Natural killer cell treated with Interleukin-12 subunit alpha and Interleukin-12 subunit beta and Interleukin-15 and Interleukin-18, amount 100 ng/mL, for 72 hours (primary cell): ENCODE results near the gene SIMC1. TPM values are rescaled to one million over a fixed set of nuclear protein-coding genes. Genes with fewer than 3 reads are reported as not detected.

Experiments used
- ATAC-seq, 2 donors: fragments of 150-1000 bp; cut with Tn5 transposase in 1 of 2; sonication (Bioruptor Pico), chemical (Tn5 transposase) in 1 of 2; 2 replicates each; pipeline ENCODE4 v1.10.0; 2021
- DNase-seq: peaks from one replicate; pipeline ENCODE4 v3.0.0; 2022; ENCODE audit warnings: low spot score
- H3K27ac Mint-ChIP-seq, 2 donors: 1 replicate in 1 of 2; 2 replicates in 1 of 2; pipeline ENCODE4 v1.8.0; 2022; ENCODE audit warnings: mixed read lengths in 2 of 2, mild to moderate bottlenecking in 1 of 2, moderate library complexity in 1 of 2
- H3K27me3 Mint-ChIP-seq, 2 donors: 1 replicate in 1 of 2; 2 replicates in 1 of 2; pipeline ENCODE4 v1.8.0; 2022; ENCODE audit warnings: mixed read lengths in 2 of 2
- H3K36me3 Mint-ChIP-seq: one replicate; pipeline ENCODE4 v1.8.0; 2022; ENCODE audit warnings: mixed read lengths
- H3K4me1 Mint-ChIP-seq, 2 donors: 1 replicate in 1 of 2; 2 replicates in 1 of 2; pipeline ENCODE4 v1.8.0; 2022; ENCODE audit warnings: low read depth in 2 of 2, mixed read lengths in 2 of 2, mild to moderate bottlenecking in 1 of 2
- H3K4me3 Mint-ChIP-seq: one replicate; pipeline ENCODE4 v1.8.0; 2022; ENCODE audit warnings: mixed read lengths
- H3K9me3 Mint-ChIP-seq: 2 replicates; pipeline ENCODE4 v1.8.0; 2022; ENCODE audit warnings: mixed read lengths
- total RNA-seq, 2 donors: library from RNA; stranded (reverse); gene quantifications; one replicate each; pipeline ENCODE4 v1.2.3, GENCODE V29; 2022

SIMC1 gene
- total RNA-seq, 2 donors from 2014 or later, result 16.5 to 39.6 TPM

DNA sequence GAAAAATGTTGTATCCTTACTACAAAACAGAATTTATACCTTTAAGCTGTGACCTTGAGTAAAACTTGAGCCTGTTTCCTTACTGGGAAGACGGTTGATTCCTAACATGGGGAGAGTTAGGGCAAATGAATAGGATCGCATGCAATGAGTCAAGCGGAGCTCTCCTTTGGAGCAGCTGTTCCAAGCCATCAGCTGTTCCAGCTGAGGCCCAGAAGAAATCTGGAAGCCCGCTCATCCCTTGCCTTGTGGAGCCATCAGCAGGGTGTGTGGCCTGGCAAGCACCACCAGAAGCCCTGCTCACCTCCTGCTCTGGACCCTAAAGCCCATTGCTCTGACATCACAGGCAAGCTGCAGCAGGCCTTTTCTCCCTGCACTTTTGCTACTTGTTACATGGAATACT, 115.3 kb downstream of the SIMC1 start:
- H3K9me3 Mint-ChIP-seq, result no peaks in the 10 kb centered on the region
- ATAC-seq (no peak), DNase-seq (no peak)
- peaks cover 32% of the 10 kb centered on the region for H3K36me3 Mint-ChIP-seq
- no peak overlapping the region for H3K4me3 Mint-ChIP-seq
- H3K4me1 Mint-ChIP-seq, result peaks cover 34 to 43% of the 10 kb centered on the region in 2 donors
- no peak overlapping the region for H3K27ac Mint-ChIP-seq
- H3K27me3 Mint-ChIP-seq, result no peaks in the 10 kb centered on the region

- no peak for DNase-seq
- ATAC-seq, result no peak
- peaks cover 36 to 40% of the 10 kb centered on the region in 2 donors for H3K4me1 Mint-ChIP-seq
- H3K27ac Mint-ChIP-seq, result no peak overlapping the region
- H3K36me3 Mint-ChIP-seq, result peaks cover 20% of the 10 kb centered on the region
- no peaks in the 10 kb centered on the region for H3K27me3 Mint-ChIP-seq
- no peak overlapping the region for H3K4me3 Mint-ChIP-seq
- H3K9me3 Mint-ChIP-seq, result no peaks in the 10 kb centered on the region
These were observed 117.4 kb downstream of the SIMC1 start for GRCh38 chr5:176355400-176356178.

DNA sequence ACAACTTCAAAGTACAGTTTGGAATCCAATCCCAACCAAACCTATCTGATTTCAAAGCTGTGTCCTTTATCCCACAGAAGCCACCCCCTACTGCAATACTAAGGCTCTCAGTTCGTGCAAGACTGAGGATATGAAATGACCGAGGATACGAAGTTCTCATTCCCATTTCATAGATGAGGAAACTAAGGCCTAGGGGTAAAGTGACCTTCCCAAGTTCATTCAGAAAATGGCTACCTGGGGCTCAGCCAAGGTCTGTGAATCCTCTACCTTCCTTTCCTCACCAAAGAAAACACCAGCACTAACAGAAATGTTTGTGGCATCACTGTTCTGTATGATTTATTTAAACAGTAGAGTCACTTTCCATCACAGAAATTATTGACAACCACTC, 117.9 kb downstream of the SIMC1 start:
- Mint-ChIP-seq H3K36me3 (peaks cover 20% of the 10 kb centered on the region), H3K27ac (no peak overlapping the region), H3K4me1 (peaks cover 36 to 37% of the 10 kb centered on the region in 2 donors)

GRCh38 chr5:176359658-176360057, 121.4 kb downstream of the SIMC1 start:
- Mint-ChIP-seq H3K27ac (peak overlapping the region; percentile 41 to 43), H3K27me3 (no peaks in the 10 kb centered on the region)

More for the DNA sequence above, 117.9 kb downstream of the SIMC1 start:
- DNase-seq, result no peak
- no peak for ATAC-seq
- H3K27me3 Mint-ChIP-seq, result no peaks in the 10 kb centered on the region
- H3K4me3 Mint-ChIP-seq, result no peak overlapping the region
- no peaks in the 10 kb centered on the region for H3K9me3 Mint-ChIP-seq

GRCh38 chr5:176360894-176361436, 122.7 kb downstream of the SIMC1 start:
- Mint-ChIP-seq H3K27me3 (no peaks in the 10 kb centered on the region), H3K4me3 (peak overlapping the region; percentile 90), H3K27ac (peak overlapping the region; percentile 70 to 90), H3K36me3 (peaks cover 10% of the 10 kb centered on the region), H3K9me3 (no peaks in the 10 kb centered on the region), H3K4me1 (peaks cover 24 to 32% of the 10 kb centered on the region in 2 donors)
- no peak for DNase-seq
- ATAC-seq, result no peak

More at GRCh38 chr5:176359658-176360057, 121.4 kb downstream of the SIMC1 start:
- DNase-seq, result no peak
- Mint-ChIP-seq H3K4me3 (peak overlapping the region; percentile 90), H3K4me1 (peaks cover 27 to 36% of the 10 kb centered on the region in 2 donors), H3K36me3 (peaks cover 14% of the 10 kb centered on the region), H3K9me3 (no peaks in the 10 kb centered on the region)
- ATAC-seq, result no peak

- Mint-ChIP-seq H3K27me3 (no peaks in the 10 kb centered on the region), H3K36me3 (peaks cover 10% of the 10 kb centered on the region), H3K9me3 (no peaks in the 10 kb centered on the region), H3K4me3 (peak within 1 kb of the TSS; percentile 90), H3K4me1 (peaks cover 26 to 32% of the 10 kb centered on the region in 2 donors), H3K27ac (peak within 1 kb of the TSS; percentile 70 to 90)
- ATAC-seq, result peak; percentile 93 to 95
- peak; percentile 96 for DNase-seq
These were observed 123.4 kb downstream of the SIMC1 start, which contains the start of gene KIAA1191 for GRCh38 chr5:176361437-176362232. TSS of gene KIAA1191 (minus strand) at chr5:176361764. CDS start at chr5:176359508, 2,256 bp downstream.

DNA sequence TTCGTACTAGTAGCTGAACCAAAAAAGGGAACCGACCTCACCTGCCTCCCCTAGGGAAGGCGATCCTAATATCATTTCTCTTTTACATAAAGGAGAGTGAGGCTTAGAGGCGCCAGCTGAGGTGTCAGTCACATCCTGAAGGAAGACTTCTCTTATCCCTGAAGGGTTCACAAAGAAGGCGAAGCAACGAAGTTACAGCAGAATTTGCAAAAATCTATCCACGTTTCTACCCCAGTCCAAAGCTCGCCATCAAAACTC, 123.9 kb downstream of the SIMC1 start:
- Mint-ChIP-seq H3K9me3 (no peaks in the 10 kb centered on the region), H3K27ac (peak overlapping the region; percentile 70 to 90), H3K4me3 (peak overlapping the region; percentile 90), H3K36me3 (peaks cover 9% of the 10 kb centered on the region), H3K4me1 (peaks cover 27 to 32% of the 10 kb centered on the region in 2 donors), H3K27me3 (no peaks in the 10 kb centered on the region)
- DNase-seq, result no peak
- no peak for ATAC-seq

DNA sequence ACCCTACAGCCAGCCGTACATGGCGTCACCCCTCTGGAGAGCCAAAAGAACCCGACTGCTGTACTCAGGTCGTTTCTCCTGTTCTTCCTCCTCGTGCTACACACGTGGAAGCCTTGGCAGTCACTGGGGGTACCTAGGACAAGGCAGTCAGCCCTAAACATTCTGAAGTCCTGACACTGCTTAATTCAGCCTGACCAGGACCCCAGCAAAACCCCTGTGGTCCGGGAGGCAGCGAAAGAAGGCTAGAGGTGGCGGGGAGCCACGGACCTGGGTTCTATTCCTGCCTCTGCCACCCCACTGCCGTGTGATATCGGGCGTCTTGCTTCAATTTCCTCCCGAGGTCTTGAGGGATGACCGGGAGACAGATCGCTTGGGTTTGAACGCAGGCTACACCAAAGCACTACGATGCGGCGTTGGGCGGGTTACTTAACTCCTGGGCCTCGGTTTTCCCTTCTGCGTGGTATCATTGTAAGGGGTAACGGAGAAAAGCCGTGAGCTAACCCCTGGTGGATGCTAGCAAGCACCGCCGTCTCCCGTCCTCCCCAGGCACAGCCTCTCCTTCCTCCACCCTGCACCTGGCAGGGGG, 126.6 kb downstream of the SIMC1 start:
- no peak for DNase-seq
- H3K27ac Mint-ChIP-seq, result peak overlapping the region; percentile 57 to 60
- peak overlapping the region; percentile 64 for H3K4me3 Mint-ChIP-seq
- peaks cover 4% of the 10 kb centered on the region for H3K36me3 Mint-ChIP-seq
- H3K9me3 Mint-ChIP-seq, result no peaks in the 10 kb centered on the region
- peaks cover 18 to 22% of the 10 kb centered on the region in 2 donors for H3K4me1 Mint-ChIP-seq
- no peak for ATAC-seq
- no peaks in the 10 kb centered on the region for H3K27me3 Mint-ChIP-seq

DNA sequence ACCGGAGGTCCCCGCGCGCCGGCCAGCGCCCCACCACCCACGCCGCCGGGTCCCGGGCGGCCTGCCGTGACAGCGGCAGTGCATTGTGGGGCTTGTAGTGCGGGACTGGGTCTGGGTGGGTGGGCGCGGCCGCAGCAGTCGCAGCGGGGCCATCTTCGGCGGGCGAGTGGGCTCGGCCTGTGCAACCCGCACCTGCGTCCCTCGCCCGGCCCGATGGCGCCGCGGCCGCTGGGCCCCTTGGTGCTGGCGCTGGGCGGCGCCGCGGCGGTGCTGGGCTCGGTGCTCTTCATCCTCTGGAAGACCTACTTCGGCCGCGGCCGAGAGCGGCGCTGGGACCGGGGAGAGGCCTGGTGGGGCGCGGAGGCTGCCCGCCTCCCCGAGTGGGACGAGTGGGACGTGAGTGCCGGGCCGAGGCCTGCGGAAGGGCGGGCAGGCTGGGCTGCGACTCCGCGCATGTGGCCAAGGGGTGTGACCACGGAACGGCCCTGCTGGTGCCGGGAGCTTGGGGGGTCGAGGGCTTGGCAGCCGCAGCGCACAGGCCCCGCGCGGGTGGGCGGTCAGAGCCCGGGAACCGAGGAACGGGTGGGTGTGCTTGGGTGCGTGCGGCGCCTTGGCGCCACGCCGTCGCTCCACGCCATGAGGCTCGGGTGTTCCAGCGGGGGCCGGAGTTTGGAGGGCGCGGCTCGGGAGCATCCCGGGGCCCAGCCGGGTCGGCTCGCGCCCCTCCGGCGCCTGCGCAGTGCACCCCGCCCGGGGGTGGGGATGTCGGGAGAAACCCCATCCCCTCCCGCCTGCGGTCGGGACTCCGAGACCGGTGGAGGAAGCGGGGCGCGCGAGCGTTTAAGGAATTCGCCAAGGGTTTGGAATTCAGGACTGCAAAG, 127.4 kb downstream of the SIMC1 start, which contains the start of gene ARL10:
Gene ARL10 (plus strand): TSS at position 137 of the 881 bp plus-strand sequence. CDS start 77 bp downstream, at position 214.
- Mint-ChIP-seq H3K27me3 (no peaks in the 10 kb centered on the region), H3K36me3 (peaks cover 4% of the 10 kb centered on the region), H3K9me3 (no peaks in the 10 kb centered on the region), H3K4me3 (peak within 1 kb of the TSS; percentile 64), H3K4me1 (peaks cover 17 to 21% of the 10 kb centered on the region in 2 donors), H3K27ac (peak within 1 kb of the TSS; percentile 57 to 80)
- DNase-seq, result peak; percentile 84
- peak; percentile 56 to 63 for ATAC-seq

GRCh38 chr5:176366232-176366894, 128.1 kb downstream of the SIMC1 start:
- Mint-ChIP-seq H3K27me3 (no peaks in the 10 kb centered on the region), H3K9me3 (no peaks in the 10 kb centered on the region), H3K4me1 (peaks cover 17 to 21% of the 10 kb centered on the region in 2 donors), H3K36me3 (peaks cover 4% of the 10 kb centered on the region), H3K4me3 (peak overlapping the region; percentile 56), H3K27ac (peak overlapping the region; percentile 15 to 80)
- DNase-seq (no peak), ATAC-seq (no peak)

DNA sequence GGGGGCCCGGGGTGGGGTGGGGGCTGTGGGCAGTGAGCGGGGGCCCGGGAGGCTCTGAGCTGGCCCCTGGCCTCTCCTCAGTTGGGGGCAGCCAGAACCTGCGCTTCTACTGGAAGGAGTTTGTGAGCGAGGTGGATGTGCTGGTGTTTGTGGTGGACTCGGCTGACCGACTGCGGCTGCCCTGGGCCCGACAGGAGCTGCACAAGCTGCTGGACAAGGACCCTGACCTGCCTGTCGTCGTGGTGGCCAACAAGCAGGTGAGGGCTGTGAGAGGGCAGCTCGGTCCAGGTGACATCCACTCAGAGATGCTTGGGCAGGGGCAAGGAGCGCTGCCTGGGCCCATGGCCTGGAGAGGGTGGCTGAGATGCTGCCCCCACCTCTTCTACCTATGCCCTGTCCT, 130.5 kb downstream of the SIMC1 start:
- no peaks in the 10 kb centered on the region for H3K9me3 Mint-ChIP-seq
- H3K27ac Mint-ChIP-seq, result no peak overlapping the region
- DNase-seq, result no peak
- ATAC-seq, result no peak
- H3K27me3 Mint-ChIP-seq, result no peaks in the 10 kb centered on the region
- H3K4me3 Mint-ChIP-seq, result no peak overlapping the region
- peaks cover 9 to 10% of the 10 kb centered on the region in 2 donors for H3K4me1 Mint-ChIP-seq
- peaks cover 4% of the 10 kb centered on the region for H3K36me3 Mint-ChIP-seq

DNA sequence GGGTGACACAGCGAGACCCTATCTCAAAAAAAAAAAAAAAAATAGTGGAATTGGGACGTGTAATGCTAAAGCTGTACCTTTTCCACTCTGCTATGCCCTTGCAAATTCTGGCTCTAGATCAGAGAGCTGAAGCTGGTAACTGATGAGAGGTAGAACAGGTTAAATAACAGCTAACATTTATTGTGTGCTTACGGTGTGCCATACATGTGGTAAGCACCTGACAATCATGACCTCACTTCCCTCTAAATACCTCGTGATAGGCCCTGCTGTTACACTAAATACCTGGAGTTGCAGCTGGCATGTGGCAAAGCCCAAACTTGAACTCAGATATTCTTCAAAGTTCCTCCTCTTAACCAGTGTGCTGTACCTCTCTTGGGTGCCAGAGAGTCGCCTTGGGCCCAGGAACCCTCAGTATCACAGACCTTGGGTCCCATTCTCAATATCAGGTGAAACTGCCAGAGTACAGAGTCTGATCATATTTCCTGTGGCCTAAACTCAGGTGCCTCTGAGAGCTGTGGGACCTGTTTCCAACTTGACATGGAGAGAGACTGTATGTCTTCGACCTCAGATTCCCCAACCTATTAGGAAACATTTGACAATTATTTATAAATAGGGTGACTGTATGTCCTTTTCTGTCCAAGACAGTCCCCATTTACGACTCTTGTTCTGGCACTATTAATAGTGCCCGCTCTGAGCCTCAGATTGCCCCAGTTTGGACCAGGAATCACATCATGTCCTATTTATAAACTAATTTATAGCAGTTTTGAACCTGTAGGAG, 131.9 kb downstream of the SIMC1 start:
- Mint-ChIP-seq H3K27ac (no peak overlapping the region), H3K4me1 (peaks cover 9 to 10% of the 10 kb centered on the region in 2 donors), H3K4me3 (no peak overlapping the region), H3K9me3 (no peaks in the 10 kb centered on the region), H3K27me3 (no peaks in the 10 kb centered on the region), H3K36me3 (peaks cover 4% of the 10 kb centered on the region)
- ATAC-seq, result no peak
- DNase-seq, result no peak
